GDM1 (cell line): ENCODE measurements around the gene NEUROD4.
"Not testable (repeated sequence)": the region's sequence is repeated elsewhere in the genome, so short reads cannot be mapped to it uniquely, and the experiment has no call there.

Source experiments
- DNase-seq: peaks from one replicate; lab custom pipeline; 2025; lab: John Stamatoyannopoulos, UW

Gene NEUROD4

DNA sequence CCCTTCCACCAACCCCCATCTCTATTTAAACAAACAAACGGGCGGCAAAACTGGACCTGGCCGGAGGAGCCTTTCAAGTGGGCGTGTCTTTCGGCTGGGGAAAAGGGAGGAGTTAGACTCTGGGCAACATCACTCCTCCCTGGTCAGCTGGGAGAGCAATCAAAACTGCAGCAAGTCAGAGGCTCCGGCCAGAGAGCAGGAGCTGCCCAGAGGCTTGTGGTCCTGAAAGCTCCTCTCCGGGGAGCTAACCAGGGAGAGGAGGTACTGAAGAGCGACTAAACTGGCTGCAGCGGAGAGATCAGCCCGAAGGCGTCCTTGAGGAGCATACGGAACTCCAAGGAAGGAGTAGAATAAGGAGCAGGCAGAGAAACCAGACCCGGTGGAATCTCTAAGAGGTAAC is at the start of gene NEUROD4:
NEUROD4 (plus strand) TSS at position 191 of the 400 bp plus-strand sequence. CDS start 6,466 bp downstream, outside the sequence.
- DNase-seq, result no peak

DNA sequence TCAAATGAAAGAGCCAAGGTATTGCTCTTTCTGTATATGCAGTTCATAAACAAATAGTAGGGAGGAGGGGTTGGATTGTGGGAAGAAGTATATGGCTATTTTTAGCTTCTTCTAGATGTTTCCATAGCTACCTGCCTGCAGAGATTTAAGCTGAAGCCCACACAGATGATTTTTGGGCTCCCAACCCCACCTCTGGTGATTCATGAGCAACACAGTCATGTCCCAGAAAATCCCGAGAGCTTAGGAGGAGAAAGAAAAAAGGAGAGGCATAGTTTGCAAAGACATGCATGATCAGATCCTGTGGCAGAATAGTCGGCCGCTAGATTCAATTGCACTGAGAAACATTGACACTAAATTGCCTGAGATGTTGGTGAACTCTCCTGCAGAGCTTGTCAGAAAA is 49.0 kb upstream of the NEUROD4 start:
- DNase-seq, result no peak

- no peak for DNase-seq
Observed at GRCh38 chr12:54973556-54973955, 46.2 kb upstream of the NEUROD4 start.

DNA sequence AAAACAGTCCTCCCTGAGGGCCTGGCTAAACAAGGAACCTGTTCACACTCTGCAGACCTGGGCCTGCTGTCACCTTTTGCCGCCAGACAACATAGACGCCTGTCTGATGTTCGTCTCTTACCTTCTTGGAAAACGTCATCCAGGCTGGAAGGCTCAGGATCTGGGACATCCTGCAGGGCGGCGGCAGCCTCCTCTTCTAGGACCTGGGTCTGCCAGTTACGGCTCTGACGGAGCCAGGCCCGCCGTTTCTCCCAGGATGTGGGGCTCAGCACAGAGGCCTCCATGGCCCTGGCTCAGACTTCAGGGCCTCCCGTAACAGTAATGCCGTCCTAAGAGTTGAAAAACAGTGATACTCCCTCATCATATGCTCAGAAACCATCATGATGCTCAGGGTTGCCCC is 45.5 kb upstream of the NEUROD4 start:
- no peak for DNase-seq

DNA sequence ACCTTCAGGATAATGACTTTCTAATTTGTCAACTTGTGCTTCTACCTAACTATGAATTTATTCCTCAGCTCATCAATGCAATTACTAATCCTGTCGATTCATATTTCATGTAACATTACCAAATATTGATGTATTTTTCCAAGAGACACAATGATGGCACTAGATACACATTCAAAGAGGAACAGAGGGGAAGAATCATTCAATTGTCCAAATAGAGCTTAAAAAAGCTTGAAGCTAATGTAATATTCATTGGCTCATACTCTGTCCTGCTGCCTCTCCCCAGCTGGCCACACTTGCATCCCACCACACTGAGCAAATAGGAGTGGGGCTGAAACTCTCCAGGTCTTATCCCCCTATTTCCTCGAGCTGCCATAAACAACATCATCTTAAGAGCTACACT is 44.5 kb upstream of the NEUROD4 start:
- DNase-seq, result no peak

- no peak for DNase-seq
Observed at GRCh38 chr12:54975875-54976274, 43.9 kb upstream of the NEUROD4 start.

GRCh38 chr12:54977155-54977554 is 42.6 kb upstream of the NEUROD4 start:
- no peak for DNase-seq

DNA sequence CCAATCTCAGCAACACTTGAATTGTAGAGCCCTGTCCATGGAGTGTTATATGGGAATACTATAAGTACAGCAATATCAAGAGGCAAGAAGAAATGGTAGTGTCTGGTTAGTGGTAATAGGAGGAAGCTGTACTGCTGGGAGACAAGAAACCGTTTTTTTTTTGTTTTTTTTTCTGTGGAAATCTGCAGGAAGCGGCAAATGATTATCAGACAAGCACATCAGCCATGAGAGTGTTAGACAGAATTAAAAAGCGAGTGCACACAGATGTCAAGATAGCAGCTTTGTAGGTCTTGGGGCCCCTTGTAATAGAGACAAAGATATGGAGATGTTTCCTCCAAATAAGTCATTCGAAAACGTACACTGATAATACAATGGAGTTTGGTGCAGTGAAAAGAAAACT is 41.9 kb upstream of the NEUROD4 start:
- peak; percentile 36 for DNase-seq

GRCh38 chr12:54980341-54980740 is 39.4 kb upstream of the NEUROD4 start:
- DNase-seq, result no peak

- no peak for DNase-seq
Observed at GRCh38 chr12:54981796-54982195, 38.0 kb upstream of the NEUROD4 start.

DNA sequence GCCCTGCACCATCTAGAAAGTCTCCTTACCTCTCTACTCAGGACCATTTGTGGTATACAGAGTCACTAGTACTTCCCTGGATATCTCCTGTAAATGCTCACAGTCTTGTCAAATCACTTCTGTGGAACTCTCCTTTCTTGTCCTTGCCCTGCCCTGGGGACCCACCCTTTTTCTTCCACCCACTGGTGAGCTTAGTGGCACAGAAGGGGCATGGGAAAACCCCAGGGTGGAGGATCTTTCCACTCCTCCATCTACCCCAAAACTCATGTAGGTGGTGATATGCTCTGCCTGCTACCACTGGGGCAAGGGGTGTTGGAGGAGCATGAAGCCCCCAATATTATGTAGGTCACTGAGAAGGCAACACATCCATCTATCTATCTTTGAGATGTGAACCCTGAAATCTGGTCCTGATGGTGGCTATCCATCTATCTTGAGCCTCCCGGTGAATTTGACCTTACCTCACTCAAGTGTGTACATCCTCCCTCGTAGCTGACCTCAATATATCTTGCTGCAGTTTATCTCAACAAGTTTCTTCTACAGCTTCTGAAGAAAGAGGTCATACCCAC is 36.2 kb upstream of the NEUROD4 start:
- DNase-seq, result no peak

DNA sequence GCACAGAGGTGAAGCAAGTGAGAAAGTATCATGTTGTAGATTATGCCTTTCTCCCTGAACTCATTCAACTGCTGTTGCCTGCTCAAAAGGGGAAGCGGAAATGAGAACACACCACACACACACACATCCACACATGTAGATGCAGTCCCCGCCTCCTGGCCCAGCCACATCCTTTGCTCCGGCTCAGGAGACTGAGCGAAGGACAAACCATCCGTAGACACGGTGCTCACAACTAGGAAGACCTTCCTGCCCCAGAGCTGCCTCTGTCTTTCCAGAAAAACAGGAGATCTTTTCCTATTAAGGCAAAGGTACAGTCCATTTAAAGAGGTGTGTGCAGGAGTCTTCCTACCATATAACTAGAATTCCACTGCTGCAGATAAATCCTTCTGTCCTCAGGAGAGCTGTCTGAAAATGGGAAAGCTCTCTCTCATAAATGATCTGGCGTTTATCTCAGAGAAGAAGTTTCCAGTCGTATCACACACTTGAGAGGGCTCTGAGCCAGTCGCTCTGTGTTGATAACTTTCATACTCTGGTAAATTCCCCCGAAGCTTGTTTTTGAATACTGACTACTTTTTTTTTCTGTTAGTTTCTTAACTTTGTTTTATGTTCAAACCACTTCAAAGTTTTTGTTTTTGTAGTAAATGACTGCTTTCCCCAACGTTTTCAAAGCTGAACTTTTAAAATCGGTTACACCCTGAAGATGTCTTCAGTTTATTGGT is 35.0 kb upstream of the NEUROD4 start, which contains the start of gene TESPA1:
TESPA1 (minus strand) TSS at position 105 of the 719 bp plus-strand sequence. CDS start 10,200 bp downstream, outside the sequence.
- peak; percentile 90 for DNase-seq

GRCh38 chr12:54986773-54987172 is 33.0 kb upstream of the NEUROD4 start:
- DNase-seq, result not testable (repeated sequence)

DNA sequence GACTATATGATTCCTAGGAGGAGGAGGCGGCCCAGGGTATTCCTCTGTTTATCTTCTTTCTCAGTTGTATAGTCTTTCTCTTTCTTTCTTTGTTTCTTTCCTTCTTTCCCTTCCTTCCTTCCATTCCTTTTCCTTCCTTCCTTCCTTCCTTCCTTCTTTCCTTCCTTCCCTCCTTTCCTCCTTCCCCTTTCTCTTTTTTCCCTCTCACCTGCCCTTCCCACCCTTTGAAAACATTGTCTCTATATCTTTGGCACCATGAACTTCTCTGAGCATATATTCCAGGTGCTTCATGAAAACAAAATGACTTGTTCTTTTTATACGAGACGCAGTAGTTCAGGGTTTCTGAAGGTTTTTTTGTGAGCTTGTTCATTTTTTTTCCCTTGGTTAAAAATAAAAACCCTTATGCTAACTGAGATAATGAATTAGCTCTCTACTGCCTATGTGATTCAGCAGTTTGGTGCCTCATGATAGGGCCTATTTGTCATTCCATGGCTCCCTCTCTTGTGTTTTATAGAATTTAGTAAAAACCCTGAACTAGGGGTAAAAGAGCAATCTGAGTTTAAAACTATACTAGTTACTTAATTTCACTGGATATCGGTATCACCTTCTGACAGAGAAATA is 32.1 kb upstream of the NEUROD4 start:
- DNase-seq, result no peak

- no peak for DNase-seq
Observed at GRCh38 chr12:54988402-54989054, 31.2 kb upstream of the NEUROD4 start.

DNA sequence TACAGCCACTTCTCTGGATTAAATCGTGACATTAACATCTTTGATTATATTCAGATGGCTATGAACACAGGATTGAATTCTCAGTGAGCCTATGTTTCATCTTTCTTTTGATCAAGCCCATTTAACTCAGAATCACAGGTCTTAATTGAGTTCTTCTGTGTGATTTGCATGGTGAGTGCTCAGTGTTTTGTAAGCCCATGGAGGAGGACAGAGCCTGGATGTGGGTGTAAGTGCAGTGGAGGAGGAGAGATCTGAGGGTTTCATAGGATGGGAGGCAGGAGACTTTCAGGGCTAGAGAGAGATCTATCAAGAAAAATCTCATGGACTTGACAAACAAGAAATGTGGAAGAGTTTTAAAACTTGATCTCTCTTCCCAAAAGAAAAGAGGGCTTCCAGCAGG is 29.9 kb upstream of the NEUROD4 start:
- no peak for DNase-seq

DNA sequence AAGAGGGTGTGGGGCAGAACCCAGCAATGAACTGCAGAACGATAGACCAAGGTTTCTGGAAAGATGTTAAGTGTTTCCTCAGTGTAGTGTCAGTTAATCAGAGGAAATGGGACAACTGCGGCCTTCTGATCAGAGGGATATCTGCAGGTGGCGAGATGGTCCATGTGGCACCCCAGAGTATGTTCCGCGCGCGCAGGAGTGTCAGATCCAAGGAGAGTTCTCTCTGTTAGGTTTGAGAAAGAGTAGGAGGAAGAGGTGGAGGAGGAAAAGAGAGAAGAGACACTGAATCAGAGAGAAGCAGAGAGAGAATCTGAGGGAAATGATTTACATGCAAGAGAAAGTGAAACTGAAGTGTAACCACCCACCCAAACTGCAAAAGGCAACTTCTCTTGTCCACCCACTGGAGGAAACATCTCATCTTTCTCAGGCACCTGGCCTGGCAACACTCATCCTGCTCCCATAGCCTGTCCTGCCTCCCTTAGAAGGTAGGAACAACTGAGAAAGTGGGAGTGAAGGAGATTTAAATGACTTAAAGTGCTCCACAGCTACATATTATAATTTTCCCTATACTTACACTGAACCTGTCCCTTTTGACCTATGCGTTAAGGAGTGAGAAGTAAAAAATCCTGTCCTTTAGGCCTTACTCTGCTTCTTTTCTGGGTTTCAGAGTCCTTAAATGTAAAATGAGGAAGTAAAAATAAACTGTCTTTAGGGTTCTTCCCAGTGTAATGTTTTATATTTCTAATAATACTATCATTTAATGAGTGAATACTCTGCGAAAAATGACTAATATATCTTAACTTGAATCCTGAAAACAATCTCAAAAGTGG is 28.4 kb upstream of the NEUROD4 start:
- DNase-seq, result no peak

GRCh38 chr12:54991991-54992375 is 27.8 kb upstream of the NEUROD4 start:
- no peak for DNase-seq

DNA sequence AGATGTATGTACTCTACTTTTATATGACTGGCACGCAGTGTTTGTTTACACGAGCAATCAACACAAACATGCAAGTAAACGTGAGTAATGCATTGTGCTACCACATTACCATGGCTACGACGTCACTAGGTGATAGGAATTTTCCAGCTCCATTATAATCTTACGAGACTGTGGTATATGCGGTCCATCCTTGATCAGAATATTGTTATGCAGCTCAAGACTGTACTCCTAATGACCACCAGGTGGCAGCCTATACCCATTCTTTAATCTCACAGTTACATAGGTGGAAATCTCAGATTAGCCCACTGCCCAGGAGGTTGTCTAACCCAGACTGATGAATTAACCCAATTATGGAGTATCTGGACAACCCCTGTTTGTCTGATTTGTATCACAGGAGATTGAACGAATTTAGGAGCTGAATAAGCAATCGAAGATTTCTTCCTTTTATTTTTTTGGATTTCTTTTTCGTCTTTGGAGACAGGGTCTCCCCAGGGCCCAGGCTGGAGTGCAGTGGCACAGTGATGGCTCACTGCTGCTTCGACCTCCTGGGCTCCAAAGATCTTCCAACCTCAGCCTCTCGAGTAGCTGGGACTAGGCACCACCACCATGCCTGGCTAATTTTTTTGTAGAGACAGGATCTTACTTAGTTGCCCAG is 26.5 kb upstream of the NEUROD4 start:
- peak; percentile 39 for DNase-seq

DNA sequence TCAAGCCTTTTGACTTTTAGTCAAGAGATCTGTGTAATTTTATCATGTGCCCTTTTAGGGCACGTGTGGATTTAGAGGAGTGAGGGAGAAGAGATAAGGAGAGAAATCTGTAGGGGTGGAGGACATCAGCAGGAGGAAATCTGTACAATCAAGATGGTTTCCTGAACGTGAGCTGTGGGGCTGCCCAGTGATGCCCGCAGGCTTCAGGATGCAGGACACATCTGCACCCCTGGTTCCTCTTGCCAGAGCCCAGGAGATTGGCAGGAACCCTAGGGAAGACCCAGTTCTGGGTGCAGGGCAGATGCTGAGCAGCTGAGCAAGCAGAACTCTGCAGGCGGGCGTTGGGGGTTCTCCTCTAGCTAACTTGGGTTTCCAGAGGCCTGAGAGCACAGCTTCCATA is 23.6 kb upstream of the NEUROD4 start:
- no peak for DNase-seq

GRCh38 chr12:54997929-54998522 is 21.7 kb upstream of the NEUROD4 start:
- no peak for DNase-seq
